HepG2 (cell line): ENCODE measurements around the gene GPC4. TPM values are rescaled to one million over a fixed set of nuclear protein-coding genes. Genes with fewer than 3 reads are reported as not detected.

Experiments used
- ATAC-seq: fragments of 200-7000 bp; cut with Tn5 transposase; 3 replicates; pipeline ENCODE4 v1.9.1; 2020; ENCODE audit warnings: mild to moderate bottlenecking, moderate library complexity
- BruUV-seq: library from RNA; stranded (reverse); fragments of 400-500 nt; replicated peaks from 2 replicates; lab custom pipeline; 2021; lab: Mats Ljungman, UMichigan
- CTCF ChIA-PET: fragments of 300-600 bp; formaldehyde crosslinking; extraction: SDS; loops from one replicate; lab custom pipeline; 2021; ENCODE audit warnings: low total read pairs, inconsistent platforms, low intra/inter-chr PET ratio; lab: Yijun Ruan, JAX
- POLR2A ChIA-PET: fragments of 350-600 bp; sonication (Branson Sonifier 250); formaldehyde crosslinking; loops from one replicate; lab custom pipeline; 2020; ENCODE audit warnings: antibody characterized with exemption, inconsistent platforms; lab: Yijun Ruan, JAX
- DNase-seq: peaks from one replicate; pipeline ENCODE4 v3.0.0-alpha.2; 2015; ENCODE audit warnings: low spot score
- FAIRE-seq: peaks from 3 replicates; lab custom pipeline; 2011; peaks lifted over from hg19 to GRCh38; lab: Jason Lieb, UNC
- H2AFZ ChIP-seq: one replicate; pipeline ENCODE4 v1.6.1; 2011; ENCODE audit warnings: low read length, inconsistent platforms
- H3K27ac ChIP-seq: fragments of 300-600 bp; 3 replicates; pipeline ENCODE4 v1.8.0; 2011; ENCODE audit warnings: mixed run types, mild to moderate bottlenecking, mixed read lengths, low read length, inconsistent platforms; ENCODE audit not compliant: insufficient read depth; ENCODE audit errors: extremely low read length
- H3K27me3 ChIP-seq, 2 experiments: fragments of 200-600 bp in 1 of 2; 2 replicates in 1 of 2; 3 replicates in 1 of 2; pipeline versions ENCODE4 v1.6.0 to v1.8.0; 2011; ENCODE audit warnings: low read length in 2 of 2, mild to moderate bottlenecking in 2 of 2, moderate library complexity in 2 of 2, inconsistent platforms in 1 of 2; ENCODE audit not compliant: insufficient read depth in 2 of 2, control insufficient read depth in 1 of 2
- H3K36me3 ChIP-seq, 2 experiments: fragments of 200-600 bp in 1 of 2; replicated peaks in 1 of 2; 2 replicates in 1 of 2; 3 replicates in 1 of 2; pipeline versions ENCODE4 v1.5.1 to v1.8.0; 2011; ENCODE audit warnings: low read length in 2 of 2, inconsistent platforms in 1 of 2; ENCODE audit not compliant: insufficient read depth in 2 of 2, control insufficient read depth in 1 of 2
- H3K4me1 ChIP-seq: 2 replicates; pipeline ENCODE4 v1.5.1; 2012; ENCODE audit warnings: low read length, inconsistent platforms; ENCODE audit not compliant: insufficient read depth
- H3K4me2 ChIP-seq: 2 replicates; pipeline ENCODE4 v1.6.0; 2011; ENCODE audit warnings: low read depth, low read length, inconsistent platforms
- H3K4me3 ChIP-seq, 3 experiments: fragments of 200-600 bp in 1 of 3; sonication (generic), shearing (Covaris generic) in 1 of 3; replicated peaks in 1 of 3; 2 replicates each; pipeline ENCODE4 v1.5.1; 2011 to 2016; ENCODE audit warnings: low read length in 3 of 3, inconsistent platforms in 2 of 3, low read depth in 2 of 3, mild to moderate bottlenecking in 2 of 3, control low read depth in 1 of 3, mixed read lengths in 1 of 3; ENCODE audit not compliant: insufficient read depth in 1 of 3
- H3K79me2 ChIP-seq: one replicate; pipeline ENCODE4 v1.6.1; 2011; ENCODE audit warnings: low read length, inconsistent platforms; ENCODE audit not compliant: insufficient read depth
- H3K9ac ChIP-seq: 2 replicates; pipeline ENCODE4 v1.6.0; 2011; ENCODE audit warnings: mild to moderate bottlenecking, low read depth, low read length, inconsistent platforms; ENCODE audit not compliant: insufficient read depth
- H3K9me3 ChIP-seq: 2 replicates; pipeline ENCODE4 v1.5.1; 2012; ENCODE audit warnings: mild to moderate bottlenecking, low read length
- H4K20me1 ChIP-seq: 2 replicates; pipeline ENCODE4 v1.6.0; 2011; ENCODE audit warnings: inconsistent platforms, mild to moderate bottlenecking, low read length, moderate library complexity; ENCODE audit not compliant: insufficient read depth
- CEBPG ChIP-seq: IDR thresholded peaks from 2 replicates; pipeline ENCODE4 v1.6.1; 2016
- CREM ChIP-seq, 2 experiments: sonication (generic) in 1 of 2; formaldehyde crosslinking in 1 of 2; IDR thresholded peaks; 2 replicates each; pipeline versions ENCODE4 v1.4.0 to v1.6.1; 2016 to 2020; ENCODE audit warnings: antibody characterized with exemption in 1 of 2, mild to moderate bottlenecking in 1 of 2, missing genetic modification reagents in 1 of 2
- CTCF ChIP-seq: sonication (generic); formaldehyde crosslinking; IDR thresholded peaks from 2 replicates; pipeline ENCODE4 v1.5.0; 2020; ENCODE audit warnings: mild to moderate bottlenecking, missing genetic modification reagents, moderate library complexity
- GRHL1 ChIP-seq: sonication (generic); formaldehyde crosslinking; conservative IDR thresholded peaks from 2 replicates; pipeline ENCODE4 v1.8.0; 2022; ENCODE audit warnings: missing genetic modification reagents
- PAWR ChIP-seq: sonication (generic); formaldehyde crosslinking; IDR thresholded peaks from 2 replicates; pipeline ENCODE4 v1.4.0; 2020; ENCODE audit warnings: missing genetic modification reagents, mild to moderate bottlenecking, borderline replicate concordance
- PLRG1 ChIP-seq: fragments of 450-650 bp; conservative IDR thresholded peaks from 2 replicates; pipeline ENCODE4 v1.6.1; 2016
- RCOR2 ChIP-seq: IDR thresholded peaks from 2 replicates; pipeline ENCODE4 v1.6.1; 2016; ENCODE audit warnings: missing biosample characterization, missing genetic modification reagents
- SALL1 ChIP-seq: sonication (generic); formaldehyde crosslinking; IDR thresholded peaks from 2 replicates; pipeline ENCODE4 v1.8.0; 2022; ENCODE audit warnings: mild to moderate bottlenecking, missing genetic modification reagents
- SOX5 ChIP-seq: IDR thresholded peaks from 2 replicates; pipeline ENCODE4 v1.6.1; 2016; ENCODE audit warnings: borderline replicate concordance
- ZBTB4 ChIP-seq: sonication (generic); formaldehyde crosslinking; IDR thresholded peaks from 2 replicates; pipeline ENCODE4 v1.4.0; 2020; ENCODE audit warnings: missing genetic modification reagents, mild to moderate bottlenecking, borderline replicate concordance
- ZBTB42 ChIP-seq: sonication (generic); formaldehyde crosslinking; IDR thresholded peaks from 2 replicates; pipeline ENCODE4 v1.5.0; 2020; ENCODE audit warnings: mild to moderate bottlenecking, missing genetic modification reagents
- ZNF562 ChIP-seq: sonication (generic); formaldehyde crosslinking; IDR thresholded peaks from 2 replicates; pipeline ENCODE4 v1.8.0; 2022; ENCODE audit warnings: missing genetic modification reagents, borderline replicate concordance
- ZNF572 ChIP-seq: sonication (generic); formaldehyde crosslinking; IDR thresholded peaks from 2 replicates; pipeline ENCODE4 v1.5.1; 2020; ENCODE audit warnings: mild to moderate bottlenecking, missing genetic modification reagents
- WGBS: methylation state at CpG from one replicate; pipeline ENCODE4 v1.1.6; 2017; ENCODE audit warnings: low lambda C conversion rate; 5-methylcytosine and 5-hydroxymethylcytosine counted together
- in situ Hi-C: cut with HindIII; loops from 2 replicates; pipeline ENCODE4 v1.10.0; 2017; ENCODE audit warnings: low pct_unique_long_range_greater_than_20kb; ENCODE audit not compliant: extremely low pct_ligation_motif_present
- intact Hi-C: fragments of 100-400 bp; cut with micrococcal nuclease; formaldehyde crosslinking; loops from one replicate; pipeline ENCODE4 v1.10.0; 2022; ENCODE audit not compliant: unreplicated experiment
- polyA plus RNA-seq, 8 experiments: library from polyadenylated mRNA; depleted of rRNA in 3 of 8; stranded (reverse) in 7 of 8; unstranded in 1 of 8; fragments of >200 nt; fragmentation: Illumina TruSeq in 4 of 8; extraction: Trizol in 4 of 8; gene quantifications; 2 replicates each; pipeline versions ENCODE4 v1.2.1 to v1.2.3, GENCODE V29; 2011 to 2016; ENCODE audit warnings: low read depth in 4 of 8, missing spikeins in 1 of 8, mixed read lengths in 1 of 8; ENCODE audit not compliant: insufficient read depth in 1 of 8
- total RNA-seq, 5 experiments: library from RNA; depleted of rRNA; stranded (reverse); fragments of >200 nt; fragmentation: Illumina TruSeq; extraction: Trizol; gene quantifications; 2 replicates each; pipeline ENCODE4 v1.2.3, GENCODE V29; 2016; ENCODE audit warnings: low read depth in 1 of 5
- TF ChIP-seq, protein P1 (sequence below): sonication (generic); formaldehyde crosslinking; IDR thresholded peaks from 2 replicates; pipeline ENCODE4 v1.5.0; 2020; ENCODE audit warnings: missing genetic modification reagents

The GPC4 gene
- total and polyA plus RNA-seq, 2 of the 13 experiments (the other 11 are each of a cell fraction or from before 2014, with no cell fraction given): 0.29 to 0.38 TPM

DNA sequence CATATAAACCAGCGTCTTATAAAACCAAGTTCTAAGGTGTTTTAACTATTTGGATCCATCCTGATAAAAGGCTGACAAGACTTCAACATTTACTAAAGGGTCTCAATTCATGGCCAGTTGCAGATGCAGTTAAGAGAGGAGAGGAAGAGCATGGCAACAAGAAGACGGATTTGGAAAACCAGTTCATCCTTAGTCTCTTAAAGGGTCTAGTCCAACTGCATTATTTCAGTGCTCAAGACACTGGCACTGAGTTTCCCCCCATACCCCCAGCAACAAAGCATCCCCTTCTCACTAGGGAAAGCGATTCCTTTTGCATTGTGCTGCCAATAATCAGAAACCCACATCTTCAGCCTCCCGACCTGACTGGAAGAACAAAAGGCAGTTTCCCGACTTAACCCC is 106.8 kb downstream of the GPC4 start:
- BruUV-seq: no TSS peak
- WGBS: 1% methylated on average over 5 of the region's 5 CpGs
- TF ChIP-seq CTCF (no peak), ZBTB42 (CRISPR knock-in tag) (no peak), CEBPG (CRISPR knock-in tag) (no peak), ZBTB4 (CRISPR knock-in tag) (no peak), RCOR2 (CRISPR knock-in tag) (no peak), ZNF562 (CRISPR knock-in tag) (no peak), GRHL1 (CRISPR knock-in tag) (no peak), PAWR (no peak), ZNF572 (no peak), SOX5 (CRISPR knock-in tag) (no peak), CREM (IDR thresholded peaks at IDR 0.05) (no peak), CREM (CRISPR knock-in tag; IDR thresholded peaks at IDR 0.05) (no peak), SALL1 (CRISPR knock-in tag) (no peak), PLRG1 (no peak)
- TF ChIP-seq, protein P1, sequence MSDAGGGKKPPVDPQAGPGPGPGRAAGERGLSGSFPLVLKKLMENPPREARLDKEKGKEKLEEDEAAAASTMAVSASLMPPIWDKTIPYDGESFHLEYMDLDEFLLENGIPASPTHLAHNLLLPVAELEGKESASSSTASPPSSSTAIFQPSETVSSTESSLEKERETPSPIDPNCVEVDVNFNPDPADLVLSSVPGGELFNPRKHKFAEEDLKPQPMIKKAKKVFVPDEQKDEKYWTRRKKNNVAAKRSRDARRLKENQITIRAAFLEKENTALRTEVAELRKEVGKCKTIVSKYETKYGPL: no peak
- H3K4me3 ChIP-seq: no peak overlapping the region
- in situ Hi-C loops: no loop called here
- no peak overlapping the region for H2AFZ ChIP-seq
- H3K4me1 ChIP-seq: no peaks in the 10 kb centered on the region
- H3K4me2 ChIP-seq: no peak overlapping the region
- ATAC-seq: no peak
- H3K27me3 ChIP-seq: no peaks in the 10 kb centered on the region; a peak in 1 of 5 replicates
- FAIRE-seq: no peak
- DNase-seq: no peak
- no peaks in the 10 kb centered on the region for H3K79me2 ChIP-seq
- no peaks in the 10 kb centered on the region for H4K20me1 ChIP-seq
- H3K27ac ChIP-seq: no peak overlapping the region
- no peak overlapping the region for H3K9ac ChIP-seq
- H3K9me3 ChIP-seq: no peaks in the 10 kb centered on the region
- ChIA-PET POLR2A (no interaction called here), CTCF (no interaction called here)
- no peaks in the 10 kb centered on the region for H3K36me3 ChIP-seq
- intact Hi-C loops: no loop called here
